HG02885 (cell line): ENCODE data around the gene SLC25A39.
A peak's percentile ranks its signal among the peaks of the same experiment; 100 is the strongest.
"Not testable (repeated sequence)": the region's sequence is repeated elsewhere in the genome, so short reads cannot be mapped to it uniquely, and the experiment has no call there.

Experiments used
- ATAC-seq: cut with Tn5 transposase; IDR thresholded peaks from one replicate; pipeline ENCODE4 v1.9.1; 2021; ENCODE audit warnings: mild to moderate bottlenecking; ENCODE audit not compliant: unreplicated experiment, poor library complexity

The SLC25A39 gene, protein sequence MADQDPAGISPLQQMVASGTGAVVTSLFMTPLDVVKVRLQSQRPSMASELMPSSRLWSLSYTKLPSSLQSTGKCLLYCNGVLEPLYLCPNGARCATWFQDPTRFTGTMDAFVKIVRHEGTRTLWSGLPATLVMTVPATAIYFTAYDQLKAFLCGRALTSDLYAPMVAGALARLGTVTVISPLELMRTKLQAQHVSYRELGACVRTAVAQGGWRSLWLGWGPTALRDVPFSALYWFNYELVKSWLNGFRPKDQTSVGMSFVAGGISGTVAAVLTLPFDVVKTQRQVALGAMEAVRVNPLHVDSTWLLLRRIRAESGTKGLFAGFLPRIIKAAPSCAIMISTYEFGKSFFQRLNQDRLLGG

DNA sequence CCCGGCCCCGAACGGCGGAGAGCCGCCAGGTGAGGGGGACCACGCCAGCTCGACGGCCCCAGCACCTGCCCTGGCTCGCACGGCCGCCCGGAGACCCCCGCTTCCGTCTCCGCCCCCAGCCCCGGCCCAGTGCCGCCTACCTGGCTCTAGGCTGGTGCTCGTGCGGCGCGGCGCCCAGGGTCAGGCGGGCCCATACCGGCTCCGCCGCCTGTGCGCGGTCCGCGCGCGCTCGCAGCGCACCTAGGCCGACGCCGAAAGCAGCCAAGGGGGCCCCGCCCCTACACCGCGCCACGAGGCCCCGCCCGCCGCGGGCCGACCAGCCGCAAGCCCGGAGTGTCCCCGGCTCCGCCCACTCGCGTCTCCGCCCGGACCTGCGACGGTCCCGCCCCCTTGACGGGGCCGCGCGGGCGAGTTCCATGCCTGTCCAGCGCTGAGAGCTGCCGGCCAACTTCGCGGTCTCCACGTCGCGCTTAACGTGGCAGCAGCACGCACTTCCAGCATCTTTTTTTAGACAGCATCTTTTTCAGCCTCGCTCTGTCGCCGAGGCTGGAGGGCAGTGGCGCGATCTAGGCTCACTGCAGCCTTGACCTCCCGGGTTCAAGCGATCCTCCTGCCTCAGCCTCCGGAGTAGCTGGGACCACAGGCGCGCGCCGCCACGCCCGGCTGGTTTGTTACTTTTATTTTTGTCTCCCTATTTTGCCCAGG is at the start of gene SLC25A39:
Gene SLC25A39, minus strand, starts transcription at position 253 of the 705 bp plus-strand sequence. CDS start 1,261 bp downstream, outside the sequence.
- ATAC-seq, result peak; percentile 68

DNA sequence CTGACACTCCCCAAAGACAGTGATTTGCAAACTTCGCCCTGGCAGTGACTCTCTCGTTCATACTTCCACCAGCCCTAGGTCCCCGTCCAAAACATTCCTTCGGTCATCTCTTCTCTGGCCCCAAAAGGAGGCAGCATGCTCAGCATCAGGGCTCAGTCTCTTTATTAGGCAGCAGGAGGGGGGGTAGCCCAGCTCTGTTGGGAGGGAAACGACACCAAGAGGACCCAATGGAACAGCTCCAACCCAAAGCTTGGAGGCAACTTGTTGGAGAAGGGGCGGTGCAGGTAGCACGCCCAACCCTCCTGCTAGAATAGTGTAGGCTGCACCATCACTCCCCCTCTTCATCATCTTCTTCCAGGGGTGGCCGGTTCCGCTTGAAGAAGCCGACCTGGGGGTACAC is 47.4 kb upstream of the SLC25A39 start:
- no peak for ATAC-seq

DNA sequence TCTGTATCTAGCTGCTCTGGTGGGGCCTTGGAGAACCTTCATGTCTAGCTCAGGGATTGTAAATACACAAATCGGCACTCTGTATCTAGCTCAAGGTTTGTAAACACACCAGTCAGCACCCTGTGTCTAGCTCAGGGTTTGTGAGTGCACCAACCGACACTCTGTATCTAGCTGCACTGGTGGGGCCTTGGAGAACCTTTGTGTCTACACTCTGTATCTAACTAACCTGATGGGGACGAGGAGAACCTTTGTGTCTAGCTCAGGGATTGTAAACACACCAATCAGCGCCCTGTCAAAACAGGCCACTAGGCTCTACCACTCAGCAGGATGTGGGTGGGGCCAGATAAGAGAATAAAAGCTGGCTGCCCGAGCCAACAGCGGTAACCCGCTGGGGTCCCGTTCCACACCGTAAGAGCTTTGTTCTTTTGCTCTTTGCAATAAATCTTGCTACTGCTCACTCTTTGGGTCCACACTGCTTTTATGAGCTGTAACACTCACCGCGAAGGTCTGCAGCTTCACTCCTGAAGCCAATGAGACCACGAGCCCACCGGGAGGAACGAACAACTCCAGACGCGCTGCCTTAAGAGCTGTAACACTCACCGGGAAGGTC is 44.9 kb upstream of the SLC25A39 start:
- not testable (repeated sequence) for ATAC-seq

DNA sequence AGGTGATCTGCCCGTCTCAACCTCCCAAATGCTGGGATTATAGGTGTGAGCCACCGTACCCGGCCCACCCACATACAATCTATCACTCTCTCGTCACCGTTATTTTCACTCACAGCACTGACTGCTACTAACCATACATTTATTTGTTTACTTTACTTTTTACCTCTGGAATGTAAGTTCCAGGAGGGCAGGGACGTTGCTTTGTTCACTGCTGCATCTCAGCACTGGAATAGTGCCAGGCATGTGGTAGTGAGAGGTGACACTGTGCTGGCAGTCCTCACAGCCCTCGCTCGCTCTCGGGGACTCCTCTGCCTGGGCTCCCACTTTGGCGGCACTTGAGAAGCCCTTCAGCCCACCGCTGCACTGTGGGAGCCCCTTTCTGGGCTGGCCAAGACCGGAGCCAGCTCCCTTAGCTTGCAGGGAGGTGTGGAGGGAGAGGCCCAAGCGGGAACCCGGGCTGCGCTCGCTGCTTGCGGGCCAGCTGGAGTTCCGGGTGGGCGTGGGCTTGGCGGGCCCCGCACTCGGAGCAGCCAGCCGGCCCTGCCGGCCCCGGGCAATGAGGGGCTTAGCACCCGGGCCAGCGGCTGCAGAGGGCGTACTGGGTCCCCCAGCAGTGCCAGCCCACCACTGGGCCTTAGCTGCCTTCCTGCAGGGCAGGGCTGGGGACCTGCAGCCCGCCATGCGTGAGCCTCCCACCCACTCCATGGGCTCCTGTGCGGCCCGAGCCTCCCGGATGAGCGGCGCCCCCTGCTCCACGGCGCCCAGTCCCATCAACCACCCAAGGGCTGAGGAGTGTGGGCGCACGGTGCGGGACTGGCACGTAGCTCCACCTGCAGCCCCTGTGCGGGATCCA is 44.0 kb upstream of the SLC25A39 start:
- not testable (repeated sequence) for ATAC-seq

DNA sequence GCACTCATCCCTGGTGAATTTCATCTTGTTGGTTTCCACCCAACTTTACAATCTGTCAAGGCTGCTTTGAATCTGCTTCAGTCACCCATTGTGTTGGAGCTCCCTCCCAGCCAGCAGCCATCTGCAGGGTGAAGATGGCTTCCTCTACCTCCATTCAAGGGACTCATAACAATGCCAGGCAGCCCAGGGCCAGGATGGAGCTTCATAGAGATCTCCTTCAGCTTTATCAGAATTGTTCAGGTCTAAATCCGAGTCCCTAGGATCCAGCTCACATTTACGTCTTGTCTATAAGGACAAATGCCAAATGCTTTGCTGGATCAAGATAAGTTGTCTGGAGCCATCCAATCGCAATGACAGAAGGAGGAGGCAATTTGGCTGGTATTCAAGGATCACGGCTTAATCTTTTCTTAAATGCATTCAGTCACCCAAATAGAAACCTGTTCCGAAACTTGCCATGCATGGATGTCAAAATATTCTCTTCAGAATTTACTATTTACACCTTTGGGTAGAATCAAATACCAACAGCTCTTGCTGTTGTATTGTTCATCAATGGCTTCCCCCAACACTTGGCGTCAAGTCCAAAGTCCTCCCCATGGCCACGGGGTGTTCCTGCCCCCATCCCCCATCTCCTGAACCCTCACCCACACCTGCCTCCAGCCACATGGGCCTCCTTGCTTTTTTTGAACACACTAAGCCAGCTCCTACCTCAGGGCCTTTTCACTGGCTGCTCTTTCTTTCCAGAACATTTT is 42.8 kb upstream of the SLC25A39 start:
- ATAC-seq, result no peak

DNA sequence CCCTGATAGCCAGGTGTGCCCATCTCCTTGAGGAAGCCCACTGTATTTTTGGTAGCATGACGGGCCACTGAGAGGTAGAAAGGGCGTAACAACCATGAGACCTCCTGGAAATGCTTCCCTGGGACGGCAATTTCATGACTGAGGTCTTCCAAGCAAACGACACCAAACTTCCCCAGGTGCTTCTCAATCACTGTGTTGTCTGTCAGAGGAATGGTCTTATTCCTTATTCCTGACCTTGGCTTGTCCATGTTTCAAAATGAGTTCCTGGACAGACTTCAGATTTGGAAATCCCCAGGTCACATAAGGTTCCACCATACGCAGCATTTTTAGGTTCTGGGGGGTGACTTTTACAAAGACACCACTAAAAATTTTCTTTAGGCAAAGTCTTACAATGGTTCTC is 40.4 kb upstream of the SLC25A39 start:
- ATAC-seq, result not testable (repeated sequence)

DNA sequence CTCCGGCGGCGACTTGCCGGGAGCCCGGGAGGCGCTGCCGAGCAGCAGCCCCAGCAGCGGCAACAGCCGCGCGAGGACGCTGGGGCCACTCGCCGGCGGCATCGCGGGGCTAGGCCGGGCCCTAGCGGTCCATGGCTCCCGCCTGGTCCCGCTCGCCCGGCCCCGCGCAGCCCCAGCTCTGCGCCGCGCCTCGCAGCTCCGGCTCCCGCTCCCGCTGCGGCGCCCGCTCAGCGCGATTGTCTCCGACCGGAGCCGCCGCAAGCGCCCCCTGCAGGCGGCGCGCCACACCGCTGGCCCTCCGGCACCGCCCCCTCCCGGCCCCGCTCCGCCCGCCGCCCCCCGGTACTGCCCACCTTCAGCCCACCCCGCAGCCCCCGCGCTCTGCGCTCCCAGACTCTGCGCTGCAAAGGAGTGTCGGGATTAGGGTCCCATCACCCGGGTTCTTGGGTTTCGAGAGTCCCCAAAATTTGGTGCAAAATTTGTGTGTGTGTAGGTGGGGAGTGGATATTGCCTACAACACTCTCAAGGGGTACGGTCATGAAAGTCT is 39.1 kb upstream of the SLC25A39 start, which contains the start of gene FAM171A2:
Gene FAM171A2, minus strand, starts transcription at position 241 of the 547 bp plus-strand sequence. Its CDS starts 139 bp downstream, at position 102.
- ATAC-seq, result peak; percentile 63

DNA sequence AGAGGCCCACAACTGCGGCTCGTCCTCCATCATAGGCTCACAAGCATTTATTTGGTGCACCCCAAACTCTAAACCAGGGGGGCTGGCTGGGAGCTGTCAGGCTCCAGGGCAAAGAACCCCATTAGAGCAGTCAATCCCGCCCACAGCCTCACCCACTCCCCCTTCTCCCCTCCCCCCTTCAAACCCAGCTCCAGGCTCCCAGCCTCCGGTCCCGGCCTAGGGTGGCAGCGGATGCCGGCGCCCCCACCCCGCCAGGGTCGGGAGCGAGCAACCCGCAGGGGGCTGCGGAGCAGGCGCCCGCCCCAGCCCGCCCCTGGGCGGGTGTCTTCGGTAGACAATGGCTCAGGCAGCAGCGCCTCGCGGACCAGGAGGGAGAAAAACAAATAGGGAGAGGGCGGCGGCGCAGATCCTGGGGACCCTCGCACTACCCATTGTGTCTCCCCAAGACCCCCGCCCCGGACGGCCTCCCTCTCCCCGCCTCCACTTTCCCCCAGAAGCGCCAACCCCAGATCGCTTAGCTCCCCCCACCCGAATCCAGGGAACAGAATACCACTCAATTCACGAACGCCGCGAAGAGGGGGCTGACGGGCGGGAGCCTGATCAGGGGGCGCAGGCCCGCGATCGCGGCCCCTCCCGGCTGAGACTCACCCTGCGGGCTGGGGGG is 38.5 kb upstream of the SLC25A39 start:
- ATAC-seq, result no peak

DNA sequence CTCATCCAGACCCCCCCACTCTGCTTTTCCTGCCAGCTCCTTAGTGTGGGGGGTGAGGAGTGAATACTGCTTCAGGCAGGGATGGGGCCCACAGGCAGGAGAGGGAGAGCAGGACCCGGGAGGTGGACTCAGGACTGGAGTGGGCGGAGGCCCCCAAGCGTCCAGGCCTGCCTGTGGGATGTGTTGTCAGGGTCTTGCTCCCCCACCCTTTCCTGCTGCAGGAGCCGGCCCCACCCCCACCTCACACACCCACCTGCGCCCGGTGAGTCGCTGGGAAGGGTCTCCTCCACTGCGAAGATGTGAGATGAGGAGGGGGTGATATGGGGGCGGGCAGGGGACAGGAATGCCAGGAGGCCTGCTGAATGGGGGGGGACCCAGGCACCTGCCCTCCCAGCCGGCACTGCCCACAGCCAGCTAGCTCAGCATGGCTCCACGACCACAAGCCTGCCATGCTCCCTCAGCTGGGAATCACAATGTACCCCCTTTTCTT is 37.9 kb upstream of the SLC25A39 start:
- ATAC-seq, result no peak

DNA sequence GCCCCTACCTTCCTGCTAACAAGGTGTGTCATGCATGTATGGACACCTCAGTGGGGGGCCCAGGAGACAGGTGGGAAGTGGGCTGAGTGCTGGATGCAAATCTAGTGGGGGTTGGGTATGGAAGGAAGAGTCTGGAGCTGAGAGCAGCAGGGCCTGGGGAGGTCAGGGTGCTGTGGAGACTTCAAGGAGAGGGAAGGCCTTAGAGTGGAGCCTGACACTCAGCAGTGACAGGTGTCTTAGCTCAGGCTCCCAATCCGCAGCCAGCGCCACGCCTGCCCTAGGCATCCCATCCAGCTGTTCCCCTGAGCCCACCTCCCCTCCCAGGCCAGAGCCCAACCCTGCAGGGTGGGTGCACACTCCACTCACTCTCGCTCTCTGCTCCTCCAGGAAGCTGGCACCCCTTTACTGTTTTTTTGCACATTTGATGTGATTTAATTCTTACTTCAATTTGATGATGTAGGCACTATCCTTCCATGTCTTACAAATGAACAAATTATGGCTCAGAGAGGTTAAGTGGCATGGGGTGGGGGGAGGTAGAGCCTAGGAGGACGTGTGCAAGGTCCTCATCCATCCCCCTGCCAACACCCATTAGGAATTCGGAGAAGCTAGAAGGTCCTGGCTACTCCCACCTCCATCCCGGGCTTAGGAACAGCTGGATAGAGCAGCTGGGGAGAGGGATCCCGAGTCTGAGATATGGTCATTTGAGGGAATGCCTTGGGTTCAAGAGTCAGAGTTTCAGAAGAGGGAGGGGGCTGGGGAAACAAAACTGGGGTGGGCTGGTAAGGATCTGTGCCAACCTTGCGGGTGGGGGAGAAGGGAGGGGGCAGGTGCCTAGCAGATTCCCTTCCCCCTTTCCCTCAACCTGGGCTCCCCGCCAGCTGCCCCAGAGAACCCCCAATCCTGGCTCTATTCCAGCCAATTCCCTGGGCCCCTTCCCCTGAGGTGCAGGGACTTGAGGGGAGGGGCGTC is 37.0 kb upstream of the SLC25A39 start:
- ATAC-seq, result no peak

DNA sequence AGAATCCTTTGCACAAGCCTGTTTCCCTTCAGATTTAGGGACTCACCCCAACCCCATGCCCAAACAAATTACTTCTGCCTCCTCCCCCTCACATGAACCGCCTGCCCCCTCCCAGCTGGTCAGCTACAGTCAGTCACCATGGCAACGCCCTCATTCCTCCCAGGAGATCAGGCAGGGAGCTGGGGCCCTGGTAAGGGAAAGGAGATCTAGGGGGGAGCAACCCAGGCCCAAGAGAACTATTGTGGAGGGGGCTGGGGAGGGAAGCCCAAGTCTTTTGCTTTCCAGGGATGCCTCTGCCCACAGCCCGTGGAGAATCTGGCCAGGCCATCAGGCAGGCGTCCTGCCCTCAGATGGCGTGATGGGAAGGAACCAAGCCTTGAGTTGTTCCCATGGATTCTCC is 36.2 kb upstream of the SLC25A39 start:
- ATAC-seq, result no peak

DNA sequence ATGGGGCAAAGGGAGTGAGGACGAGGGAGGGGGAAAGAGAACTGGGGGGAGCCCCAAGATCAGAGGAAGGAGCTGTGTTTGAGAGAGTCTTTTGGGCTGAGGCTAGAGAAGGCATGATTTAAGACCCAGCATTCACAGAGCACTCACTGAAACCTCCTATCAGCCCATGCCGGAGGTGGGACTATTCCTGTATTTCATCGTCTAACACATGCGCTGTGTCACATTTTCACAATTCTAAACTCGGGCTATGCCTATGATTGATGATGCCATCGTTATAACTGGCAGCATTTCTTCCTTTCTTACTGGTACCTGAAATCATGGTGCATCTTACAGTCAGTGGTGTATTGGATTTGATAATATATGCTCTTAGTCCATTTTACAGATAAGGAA is 35.5 kb upstream of the SLC25A39 start:
- ATAC-seq, result no peak

DNA sequence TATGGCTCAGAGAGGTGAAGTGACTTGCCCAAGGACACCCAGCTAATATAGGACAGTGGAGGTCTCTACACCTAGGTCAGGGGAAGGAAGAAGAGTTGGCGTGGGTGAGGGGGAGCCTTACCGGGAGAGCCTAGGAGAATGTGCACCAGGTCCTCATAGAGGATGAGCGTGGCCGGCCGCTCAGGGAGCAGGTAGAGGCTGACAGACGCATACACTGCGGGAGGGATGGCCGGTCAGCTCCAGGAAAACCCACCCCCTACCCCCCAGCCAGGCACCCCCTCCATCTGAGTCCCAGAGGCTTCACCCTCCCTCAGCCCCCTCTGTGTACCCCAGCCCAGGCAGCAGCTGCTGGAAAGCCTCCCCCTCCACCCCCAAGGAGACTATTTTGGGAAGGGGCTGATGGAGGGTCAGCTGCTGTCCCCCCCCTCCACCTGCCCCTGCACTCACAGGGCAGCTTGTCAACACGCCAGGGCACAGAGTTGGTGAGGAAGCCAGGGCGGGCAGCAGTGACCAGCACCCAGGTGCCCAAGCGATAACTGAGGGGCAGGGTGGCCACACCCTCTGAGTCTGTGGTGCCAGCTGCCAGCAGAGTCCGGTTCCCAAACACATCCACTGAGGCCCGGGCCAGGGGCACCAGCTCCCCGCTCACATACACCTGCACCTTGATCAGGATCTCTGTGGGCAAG is 35.0 kb upstream of the SLC25A39 start:
- no peak for ATAC-seq

DNA sequence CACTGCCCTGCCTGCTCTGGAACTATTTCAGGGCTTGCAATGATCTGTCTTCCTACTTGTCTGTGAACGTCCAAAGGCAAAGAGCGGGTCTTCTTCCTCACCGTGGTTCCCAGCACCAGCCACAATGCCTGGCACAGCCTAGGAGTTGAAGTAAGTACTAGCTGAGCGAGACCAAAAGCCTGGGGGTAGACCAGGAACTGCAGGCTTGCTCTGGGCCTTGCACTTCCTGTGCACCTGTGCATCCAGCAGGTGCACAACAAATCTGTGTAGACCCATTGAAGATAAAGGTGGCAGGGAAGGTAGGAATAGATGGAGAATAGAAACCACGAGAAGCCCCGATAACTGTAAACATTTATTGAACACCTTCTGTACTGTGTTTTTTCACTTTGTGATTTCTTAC is 34.4 kb upstream of the SLC25A39 start:
- ATAC-seq, result no peak

DNA sequence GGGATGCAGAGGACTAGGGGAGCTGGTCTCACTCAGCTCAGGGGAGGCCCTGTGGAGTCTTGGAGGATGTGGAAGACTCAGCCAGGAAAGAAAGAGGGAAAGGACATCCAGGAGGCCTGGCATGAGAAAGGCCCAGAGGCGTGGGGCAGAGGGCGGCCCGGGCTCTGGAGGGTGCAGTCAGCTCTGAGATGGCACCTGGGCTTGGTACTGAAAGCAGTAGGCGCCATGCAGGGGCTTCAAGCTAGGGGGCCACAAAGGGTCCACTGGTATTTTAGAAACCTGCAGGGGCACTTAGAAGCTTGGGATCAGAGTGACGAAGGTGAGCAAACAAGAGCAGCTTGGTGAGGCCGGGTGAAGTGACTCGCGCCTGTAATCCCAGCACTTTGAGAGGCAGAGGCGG is 33.4 kb upstream of the SLC25A39 start:
- ATAC-seq, result no peak

DNA sequence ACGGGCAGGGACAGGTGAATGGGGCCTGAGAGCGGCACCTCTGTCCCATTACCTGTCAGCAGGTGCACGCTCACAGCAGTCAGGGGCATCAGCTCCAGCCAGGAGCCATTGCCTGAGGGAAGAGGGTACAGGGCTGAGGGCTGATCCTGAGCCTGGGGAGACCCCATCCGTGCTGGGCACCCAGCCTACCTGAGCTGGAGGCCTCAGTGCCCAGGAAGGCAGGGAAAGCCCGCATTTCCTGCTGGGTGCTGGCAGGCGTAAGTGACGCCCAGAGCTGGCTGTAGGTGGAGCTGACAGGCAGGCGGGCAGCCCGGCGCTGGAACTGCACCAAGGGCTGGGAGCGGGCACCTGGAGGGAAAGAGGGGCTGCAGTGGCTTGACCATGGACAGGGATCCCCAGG is 31.6 kb upstream of the SLC25A39 start:
- no peak for ATAC-seq

DNA sequence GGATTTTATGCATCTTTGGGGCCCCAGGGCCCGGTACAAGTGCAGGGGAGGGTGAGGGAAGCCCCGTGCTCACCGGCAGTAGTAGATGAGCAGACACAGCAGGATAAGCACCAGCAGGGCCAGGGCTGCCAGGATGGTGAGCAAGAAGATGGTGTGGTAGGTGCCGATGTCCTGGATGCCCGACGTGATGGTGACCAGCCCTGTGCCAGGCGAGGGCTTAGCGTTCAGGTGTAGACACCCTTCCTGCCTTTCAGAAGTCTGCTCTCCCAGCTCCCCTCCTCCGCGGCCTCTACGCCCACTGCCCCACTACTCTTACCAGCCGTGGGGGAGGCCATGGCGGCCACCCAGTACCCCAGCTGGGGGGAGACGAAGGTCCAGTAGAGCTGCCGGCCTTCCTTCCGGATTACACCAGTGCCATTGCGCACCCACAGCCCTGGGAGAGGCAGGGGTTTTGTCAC is 31.0 kb upstream of the SLC25A39 start:
- ATAC-seq, result no peak
